Dedifferentiated amniotic fluid mesenchymal stem cell (primary cell): ENCODE data around the gene RAB5A.
"Not testable (repeated sequence)": the region's sequence is repeated elsewhere in the genome, so short reads cannot be mapped to it uniquely, and the experiment has no call there.

Experiments
- DNase-seq: peaks from one replicate; pipeline ENCODE4 v3.0.0-alpha.2; 2016; ENCODE audit errors: extremely low spot score

The RAB5A gene

DNA sequence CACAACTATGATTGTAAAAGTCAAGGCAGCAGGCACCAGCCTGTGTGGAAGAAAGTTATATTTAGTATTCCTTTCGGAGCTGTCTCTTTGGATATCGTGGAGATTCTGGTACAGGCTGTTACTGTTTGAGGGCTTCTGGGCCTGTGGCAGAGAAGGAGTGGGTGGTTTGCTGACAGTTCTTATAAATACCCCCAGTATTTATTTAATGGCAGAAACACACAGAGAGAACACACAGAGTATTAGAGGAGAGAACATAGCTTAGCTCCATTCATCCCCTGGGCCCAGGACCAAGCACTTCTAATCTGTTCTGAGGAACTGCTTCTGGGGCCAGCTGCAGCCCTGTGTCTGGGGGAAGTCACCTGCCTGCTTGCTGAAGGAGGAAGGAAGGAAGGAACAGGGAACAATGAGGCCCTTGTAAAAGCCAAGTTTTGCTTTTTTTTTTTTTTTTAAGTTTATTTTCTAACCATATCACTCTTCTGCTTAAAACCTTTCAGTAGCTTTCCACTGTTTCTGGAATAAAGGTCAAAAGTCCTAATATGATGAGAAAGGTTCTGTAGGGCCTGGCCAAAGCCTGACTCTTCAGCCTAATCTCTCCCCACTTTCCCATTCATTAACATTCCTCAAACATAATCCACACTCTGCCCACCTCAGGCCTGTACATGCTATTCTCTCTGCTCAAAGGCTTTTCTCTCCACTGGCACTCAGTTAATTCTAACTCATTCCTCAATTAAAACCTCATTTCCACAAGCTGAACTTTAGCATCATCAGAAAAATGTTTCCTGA is 76.9 kb downstream of the RAB5A start:
- DNase-seq: no peak

DNA sequence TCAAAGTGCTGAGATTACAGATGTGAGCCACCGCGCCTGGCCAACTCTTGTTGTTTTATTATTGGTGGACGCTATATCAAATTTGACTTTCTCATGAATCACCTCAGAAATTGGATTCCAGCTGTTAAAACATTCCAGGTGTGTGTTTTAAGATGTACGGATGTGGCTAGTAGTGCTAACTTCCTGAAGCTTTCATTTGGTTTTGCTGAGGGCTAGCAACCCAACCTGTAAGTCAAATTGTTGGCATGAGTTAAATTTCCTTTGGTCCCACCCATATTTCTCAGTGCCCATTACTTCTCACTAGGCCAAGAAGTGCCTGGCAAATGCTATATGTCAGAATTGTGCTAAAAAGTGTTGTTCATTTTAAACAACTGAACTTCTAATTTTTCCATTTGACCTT is 80.2 kb downstream of the RAB5A start:
- DNase-seq: no peak

DNA sequence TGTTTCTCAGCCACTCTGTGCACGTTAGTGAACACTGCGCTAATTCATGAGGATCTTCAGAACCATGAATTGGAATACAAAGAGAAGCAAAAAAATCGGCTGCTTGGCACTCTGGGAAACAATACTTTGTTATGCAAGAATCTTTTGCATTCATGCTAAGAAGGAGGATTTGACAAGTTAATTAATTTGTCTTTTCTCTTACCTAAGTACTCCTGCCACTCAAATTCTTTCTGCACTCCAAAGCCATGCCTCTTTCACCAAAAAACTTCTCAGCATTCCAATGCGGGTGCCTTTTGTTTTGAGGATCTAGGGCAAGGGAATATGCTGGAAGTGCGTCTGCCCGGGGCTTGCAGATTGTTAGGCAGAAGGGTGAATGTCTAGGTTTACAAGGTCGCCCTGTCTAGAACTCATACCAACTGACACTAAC is 82.0 kb downstream of the RAB5A start:
- DNase-seq: no peak

DNA sequence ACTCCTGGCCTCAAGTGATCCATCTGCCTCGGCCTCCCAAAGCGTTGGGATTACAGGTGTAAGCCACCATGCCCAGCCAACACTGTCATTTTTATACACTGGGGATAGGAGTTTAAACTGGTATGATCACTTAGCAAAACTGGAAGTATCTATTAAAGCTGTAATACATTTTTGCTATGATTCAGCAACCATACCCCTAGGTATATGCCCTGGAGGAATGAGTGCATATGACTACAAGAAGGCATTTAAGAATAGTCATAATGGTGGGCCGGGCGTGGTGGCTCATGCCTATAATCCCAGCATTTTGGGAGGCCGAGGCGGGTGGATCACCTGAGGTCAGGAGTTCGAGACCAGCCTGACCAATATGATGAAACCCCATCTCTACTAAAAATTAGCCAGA is 85.0 kb downstream of the RAB5A start:
- not testable (repeated sequence) for DNase-seq
